HepG2 (cell line): ENCODE data around the gene SEPTIN3. TPM values are rescaled to one million over a fixed set of nuclear protein-coding genes. Genes with fewer than 3 reads are reported as not detected.

ENCODE experiments used
- CHD2 ChIP-seq: IDR thresholded peaks from 2 replicates; pipeline ENCODE4 v1.6.1; 2011; ENCODE audit warnings: low read depth, low read length, improper control_type of control experiment
- CTCF ChIP-seq: sonication (generic); formaldehyde crosslinking; IDR thresholded peaks from 2 replicates; pipeline ENCODE4 v1.5.0; 2020; ENCODE audit warnings: mild to moderate bottlenecking, missing genetic modification reagents, moderate library complexity
- NCOA2 ChIP-seq: sonication (generic); formaldehyde crosslinking; IDR thresholded peaks from 2 replicates; pipeline ENCODE4 v1.8.0; 2022; ENCODE audit warnings: inconsistent platforms
- NFKB2 ChIP-seq: sonication (generic); formaldehyde crosslinking; IDR thresholded peaks from 2 replicates; pipeline ENCODE4 v1.4.0; 2020; ENCODE audit warnings: missing genetic modification reagents, borderline replicate concordance
- RXRB ChIP-seq: IDR thresholded peaks from 2 replicates; pipeline ENCODE4 v1.6.1; 2016; ENCODE audit warnings: borderline replicate concordance, missing genetic modification reagents, missing compliant biosample characterization
- ZNF704 ChIP-seq: sonication (generic); formaldehyde crosslinking; IDR thresholded peaks from 2 replicates; pipeline ENCODE4 v1.8.1; 2023; ENCODE audit warnings: mild to moderate bottlenecking, inconsistent platforms, moderate library complexity, missing genetic modification reagents, borderline replicate concordance
- polyA plus RNA-seq, 8 experiments: library from polyadenylated mRNA; depleted of rRNA in 3 of 8; stranded (reverse) in 7 of 8; unstranded in 1 of 8; fragments of >200 nt; fragmentation: Illumina TruSeq in 4 of 8; extraction: Trizol in 4 of 8; gene quantifications; 2 replicates each; pipeline versions ENCODE4 v1.2.1 to v1.2.3, GENCODE V29; 2011 to 2016; ENCODE audit warnings: low read depth in 4 of 8, missing spikeins in 1 of 8, mixed read lengths in 1 of 8; ENCODE audit not compliant: insufficient read depth in 1 of 8
- total RNA-seq, 5 experiments: library from RNA; depleted of rRNA; stranded (reverse); fragments of >200 nt; fragmentation: Illumina TruSeq; extraction: Trizol; gene quantifications; 2 replicates each; pipeline ENCODE4 v1.2.3, GENCODE V29; 2016; ENCODE audit warnings: low read depth in 1 of 5
- TF ChIP-seq, protein P1 (sequence below): sonication (generic); formaldehyde crosslinking; IDR thresholded peaks from 2 replicates; pipeline ENCODE4 v1.4.0; 2020; ENCODE audit warnings: mild to moderate bottlenecking, missing genetic modification reagents
- TF ChIP-seq, protein P2 (sequence below): sonication (generic); formaldehyde crosslinking; IDR thresholded peaks from 2 replicates; pipeline ENCODE4 v1.4.0; 2020; ENCODE audit warnings: mild to moderate bottlenecking, missing genetic modification reagents

Gene SEPTIN3
- total and polyA plus RNA-seq, 2 of the 13 experiments (the other 11 are each of a cell fraction or from before 2014, with no cell fraction given), result 0.04 TPM; not detected in 1

DNA sequence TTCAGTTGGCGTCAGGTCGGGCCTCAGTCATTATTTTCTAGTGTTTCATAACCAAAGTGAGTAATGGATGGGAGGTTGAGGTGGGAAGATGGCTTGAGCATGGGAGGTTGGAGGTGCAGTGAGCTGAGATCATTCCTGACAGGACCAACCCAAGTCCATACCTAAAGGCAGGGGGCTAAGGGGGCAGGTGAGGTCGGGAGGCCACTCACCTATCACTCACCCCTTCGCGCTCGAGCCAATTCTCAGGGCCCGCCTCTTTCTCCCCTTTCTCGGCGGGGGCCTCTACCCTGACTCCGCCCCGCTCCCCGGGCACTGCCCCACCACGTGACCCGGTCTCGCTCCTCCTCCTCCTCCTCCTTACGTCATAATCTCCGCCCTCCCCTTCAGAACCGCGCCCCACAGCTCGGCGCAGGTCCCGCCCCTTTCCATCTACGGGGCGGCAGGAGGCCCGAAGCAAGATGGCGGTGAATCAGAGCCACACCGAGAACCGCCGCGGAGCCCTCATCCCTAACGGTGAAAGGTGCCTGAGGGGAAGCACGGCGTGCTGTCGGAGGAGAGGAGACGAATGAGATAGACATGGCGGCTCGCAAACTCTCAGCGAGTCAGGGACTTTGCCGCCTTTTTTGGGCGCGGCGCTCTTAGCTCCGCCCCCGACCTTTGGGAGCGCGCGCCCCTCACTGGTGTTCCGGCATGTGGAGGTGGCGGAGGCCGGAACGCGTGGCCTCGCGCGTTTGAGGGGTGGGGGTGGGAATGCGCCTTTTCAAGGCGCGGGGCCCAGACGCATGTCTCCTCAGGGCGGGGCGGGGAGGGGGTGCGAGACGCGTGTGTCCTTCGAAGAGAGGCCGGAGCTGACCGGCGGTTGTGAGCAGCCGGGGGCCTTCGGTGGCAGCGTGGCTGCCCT is 29.4 kb downstream of the SEPTIN3 start, which contains the start of gene WBP2NL (continued):
- TF ChIP-seq ZNF704 (CRISPR knock-in tag) (no peak), RXRB (CRISPR knock-in tag) (no peak), NFKB2 (no peak), NCOA2 (CRISPR knock-in tag) (no peak), CTCF (CRISPR knock-in tag) (no peak), CHD2 (no peak)
- TF ChIP-seq, protein P1, sequence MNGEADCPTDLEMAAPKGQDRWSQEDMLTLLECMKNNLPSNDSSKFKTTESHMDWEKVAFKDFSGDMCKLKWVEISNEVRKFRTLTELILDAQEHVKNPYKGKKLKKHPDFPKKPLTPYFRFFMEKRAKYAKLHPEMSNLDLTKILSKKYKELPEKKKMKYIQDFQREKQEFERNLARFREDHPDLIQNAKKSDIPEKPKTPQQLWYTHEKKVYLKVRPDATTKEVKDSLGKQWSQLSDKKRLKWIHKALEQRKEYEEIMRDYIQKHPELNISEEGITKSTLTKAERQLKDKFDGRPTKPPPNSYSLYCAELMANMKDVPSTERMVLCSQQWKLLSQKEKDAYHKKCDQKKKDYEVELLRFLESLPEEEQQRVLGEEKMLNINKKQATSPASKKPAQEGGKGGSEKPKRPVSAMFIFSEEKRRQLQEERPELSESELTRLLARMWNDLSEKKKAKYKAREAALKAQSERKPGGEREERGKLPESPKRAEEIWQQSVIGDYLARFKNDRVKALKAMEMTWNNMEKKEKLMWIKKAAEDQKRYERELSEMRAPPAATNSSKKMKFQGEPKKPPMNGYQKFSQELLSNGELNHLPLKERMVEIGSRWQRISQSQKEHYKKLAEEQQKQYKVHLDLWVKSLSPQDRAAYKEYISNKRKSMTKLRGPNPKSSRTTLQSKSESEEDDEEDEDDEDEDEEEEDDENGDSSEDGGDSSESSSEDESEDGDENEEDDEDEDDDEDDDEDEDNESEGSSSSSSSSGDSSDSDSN (CRISPR knock-in tag), result no peak
- TF ChIP-seq, protein P2, sequence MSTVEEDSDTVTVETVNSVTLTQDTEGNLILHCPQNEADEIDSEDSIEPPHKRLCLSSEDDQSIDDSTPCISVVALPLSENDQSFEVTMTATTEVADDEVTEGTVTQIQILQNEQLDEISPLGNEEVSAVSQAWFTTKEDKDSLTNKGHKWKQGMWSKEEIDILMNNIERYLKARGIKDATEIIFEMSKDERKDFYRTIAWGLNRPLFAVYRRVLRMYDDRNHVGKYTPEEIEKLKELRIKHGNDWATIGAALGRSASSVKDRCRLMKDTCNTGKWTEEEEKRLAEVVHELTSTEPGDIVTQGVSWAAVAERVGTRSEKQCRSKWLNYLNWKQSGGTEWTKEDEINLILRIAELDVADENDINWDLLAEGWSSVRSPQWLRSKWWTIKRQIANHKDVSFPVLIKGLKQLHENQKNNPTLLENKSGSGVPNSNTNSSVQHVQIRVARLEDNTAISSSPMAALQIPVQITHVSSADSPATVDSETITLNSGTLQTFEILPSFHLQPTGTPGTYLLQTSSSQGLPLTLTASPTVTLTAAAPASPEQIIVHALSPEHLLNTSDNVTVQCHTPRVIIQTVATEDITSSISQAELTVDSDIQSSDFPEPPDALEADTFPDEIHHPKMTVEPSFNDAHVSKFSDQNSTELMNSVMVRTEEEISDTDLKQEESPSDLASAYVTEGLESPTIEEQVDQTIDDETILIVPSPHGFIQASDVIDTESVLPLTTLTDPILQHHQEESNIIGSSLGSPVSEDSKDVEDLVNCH, result no peak
